Measurements from ENCODE around the gene SPINK8. TPM values are rescaled to one million over a fixed set of nuclear protein-coding genes. Genes with fewer than 3 reads are reported as not detected.

Gene SPINK8
- total and polyA plus RNA-seq, 2 of the 4 experiments (the other 2 are of a cell fraction) = not detected

DNA sequence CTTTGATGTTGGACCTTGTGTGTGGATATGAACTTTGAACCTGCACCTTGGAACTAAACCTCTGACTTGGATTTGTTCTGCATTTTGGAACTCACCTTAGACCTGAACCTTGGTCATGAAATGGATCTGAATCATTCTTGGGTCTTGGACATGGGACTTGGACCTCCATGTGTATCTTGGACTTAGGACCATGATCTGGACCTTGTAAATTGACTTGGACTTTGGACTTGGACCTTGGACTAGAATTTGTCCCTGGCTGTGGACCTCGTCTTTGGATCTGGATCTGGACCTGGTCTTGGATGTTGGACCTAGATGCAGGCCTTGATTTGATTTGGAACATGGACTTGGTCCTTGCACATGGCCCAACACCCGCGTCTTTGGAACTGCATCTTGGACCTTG, 47.2 kb downstream of the SPINK8 start:
- Histone ChIP-seq H3K4me1 (ENCODE audit: control insufficient read depth, insufficient read depth, low read length) (peaks cover 2% of the 10 kb centered on the region; the same call in 1 of the 2 replicates), H3K4me3 (ENCODE audit: insufficient read depth, low read depth, low read length) (no peak overlapping the region), H3K79me1 (ENCODE audit: low read depth in 1 of 2, low read length in 2 of 2) (no peaks in the 10 kb centered on the region), H4K91ac (ENCODE audit: insufficient read depth, low read depth, low read length) (no peak overlapping the region), H3K9ac (ENCODE audit: low read depth, low read length) (no peak overlapping the region), H3K56ac (ENCODE audit: extremely low read depth, insufficient read depth, low read length) (no peak overlapping the region), H3K36me3 (ENCODE audit: control insufficient read depth, insufficient read depth, low read length) (no peaks in the 10 kb centered on the region; the same call in 1 of the 2 replicates), H3K14ac (replicated peaks; ENCODE audit: low read depth, low read length) (no peak overlapping the region), H3K4ac (ENCODE audit: low read depth, low read length) (no peak overlapping the region), H3K27me3 (ENCODE audit: control insufficient read depth, insufficient read depth, low read length) (no peaks in the 10 kb centered on the region), H2AK5ac (ENCODE audit: low read depth, low read length) (no peak overlapping the region), H2BK15ac (ENCODE audit: low read depth, low read length) (no peak overlapping the region), H3K4me2 (ENCODE audit: low read depth, low read length) (no peak overlapping the region), H2BK120ac (ENCODE audit: low read depth, low read length) (no peak overlapping the region), H2AFZ (replicated peaks; ENCODE audit: low read length, poor library complexity) (no peak overlapping the region), H3K18ac (ENCODE audit: low read depth, low read length) (no peak overlapping the region), H3K9me3 (ENCODE audit: control insufficient read depth, insufficient read depth, low read length) (no peaks in the 10 kb centered on the region), H2AK9ac (replicated peaks; ENCODE audit: low read depth, low read length, poor library complexity) (no peak overlapping the region), H4K20me1 (ENCODE audit: insufficient read depth, low read length) (no peaks in the 10 kb centered on the region), H4K5ac (ENCODE audit: low read depth, low read length) (no peak overlapping the region), H2BK5ac (ENCODE audit: low read depth, low read length, poor library complexity, severe bottlenecking) (no peak overlapping the region), H2BK20ac (ENCODE audit: low read depth, low read length) (no peak overlapping the region), H3K27ac (ENCODE audit: insufficient read depth, low read length) (no peak overlapping the region), H4K8ac (ENCODE audit: low read depth in 2 of 2, low read length in 2 of 2) (no peak overlapping the region), H3K23ac (ENCODE audit: low read depth, low read length) (no peak overlapping the region), H3K9me1 (ENCODE audit: insufficient read depth, low read length) (no peaks in the 10 kb centered on the region)
- ChIA-PET CTCF (no interaction called here), POLR2A (ENCODE audit: unreplicated experiment) (no interaction called here)
- no TSS peak for BruUV-seq (replicated peaks)
- 83% methylated on average over 1 of the region's 3 CpGs; no CpG with 5 or more reads in 1 of the 2 experiments for WGBS, 2 experiments (ENCODE audit: extremely low coverage in 2 of 2, insufficient read length in 1 of 2)
- dilution Hi-C loops (cut with HindIII; ENCODE audit: low sequenced_read_pairs, unreplicated experiment) (no loop called here), in situ Hi-C loops (cut with MboI; ENCODE audit: low sequenced_read_pairs) (no loop called here), intact Hi-C loops (cut with micrococcal nuclease) (no loop called here)
- TF ChIP-seq MAFK (IDR thresholded peaks at IDR 0.05; ENCODE audit: low read depth, low read length) (no peak), MAZ (IDR thresholded peaks at IDR 0.05; ENCODE audit: borderline replicate concordance, low read depth, low read length) (no peak), RAD21 (IDR thresholded peaks at IDR 0.05; ENCODE audit: low read length) (no peak), CHD1 (IDR thresholded peaks at IDR 0.05; ENCODE audit: low read depth, low read length) (no peak), RFX5 (IDR thresholded peaks at IDR 0.05; ENCODE audit: low read depth, low read length) (no peak), POLR2A (IDR thresholded peaks at IDR 0.05; ENCODE audit: low read depth, low read length) (no peak), RCOR1 (IDR thresholded peaks at IDR 0.05; ENCODE audit: insufficient replicate concordance, low read length) (no peak), BHLHE40 (IDR thresholded peaks at IDR 0.05; ENCODE audit: low read depth, low read length) (no peak), MXI1 (IDR thresholded peaks at IDR 0.05; ENCODE audit: borderline replicate concordance, low read depth, low read length) (no peak)
- TF ChIP-seq, protein P1, sequence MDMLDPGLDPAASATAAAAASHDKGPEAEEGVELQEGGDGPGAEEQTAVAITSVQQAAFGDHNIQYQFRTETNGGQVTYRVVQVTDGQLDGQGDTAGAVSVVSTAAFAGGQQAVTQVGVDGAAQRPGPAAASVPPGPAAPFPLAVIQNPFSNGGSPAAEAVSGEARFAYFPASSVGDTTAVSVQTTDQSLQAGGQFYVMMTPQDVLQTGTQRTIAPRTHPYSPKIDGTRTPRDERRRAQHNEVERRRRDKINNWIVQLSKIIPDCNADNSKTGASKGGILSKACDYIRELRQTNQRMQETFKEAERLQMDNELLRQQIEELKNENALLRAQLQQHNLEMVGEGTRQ (IDR thresholded peaks at IDR 0.05; ENCODE audit: low read depth, low read length) = no peak
- TF ChIP-seq, protein P2, sequence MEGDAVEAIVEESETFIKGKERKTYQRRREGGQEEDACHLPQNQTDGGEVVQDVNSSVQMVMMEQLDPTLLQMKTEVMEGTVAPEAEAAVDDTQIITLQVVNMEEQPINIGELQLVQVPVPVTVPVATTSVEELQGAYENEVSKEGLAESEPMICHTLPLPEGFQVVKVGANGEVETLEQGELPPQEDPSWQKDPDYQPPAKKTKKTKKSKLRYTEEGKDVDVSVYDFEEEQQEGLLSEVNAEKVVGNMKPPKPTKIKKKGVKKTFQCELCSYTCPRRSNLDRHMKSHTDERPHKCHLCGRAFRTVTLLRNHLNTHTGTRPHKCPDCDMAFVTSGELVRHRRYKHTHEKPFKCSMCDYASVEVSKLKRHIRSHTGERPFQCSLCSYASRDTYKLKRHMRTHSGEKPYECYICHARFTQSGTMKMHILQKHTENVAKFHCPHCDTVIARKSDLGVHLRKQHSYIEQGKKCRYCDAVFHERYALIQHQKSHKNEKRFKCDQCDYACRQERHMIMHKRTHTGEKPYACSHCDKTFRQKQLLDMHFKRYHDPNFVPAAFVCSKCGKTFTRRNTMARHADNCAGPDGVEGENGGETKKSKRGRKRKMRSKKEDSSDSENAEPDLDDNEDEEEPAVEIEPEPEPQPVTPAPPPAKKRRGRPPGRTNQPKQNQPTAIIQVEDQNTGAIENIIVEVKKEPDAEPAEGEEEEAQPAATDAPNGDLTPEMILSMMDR (conservative IDR thresholded peaks at IDR 0.05; ENCODE audit: low read depth, low read length) = no peak
- DNase-seq (no peak), ATAC-seq (ENCODE audit: low read depth) (no peak)
